ENCODE data around the gene CD248. TPM values are rescaled to one million over a fixed set of nuclear protein-coding genes. Genes with fewer than 3 reads are reported as not detected.
A peak's percentile ranks its signal among the peaks of the same experiment; 100 is the strongest.

The CD248 gene
- total RNA-seq, 1 donor = 107 TPM

GRCh38 chr11:66343176-66343575 is 26.3 kb upstream of the CD248 start:
- Histone ChIP-seq H3K4me3 (ENCODE audit: insufficient read depth, low read length) (no peak overlapping the region), H4K20me1 (ENCODE audit: insufficient read depth, low read length) (peaks cover 7% of the 10 kb centered on the region), H3K9me3 (ENCODE audit: low read depth, low read length) (no peaks in the 10 kb centered on the region), H3K4me1 (ENCODE audit: insufficient read depth, low read length) (peaks cover 30% of the 10 kb centered on the region), H3K4me2 (ENCODE audit: insufficient read depth, low read length) (no peak overlapping the region), H3K79me2 (ENCODE audit: insufficient read depth, low read length) (peaks cover 40% of the 10 kb centered on the region), H3K27ac (ENCODE audit: low read depth, low read length) (no peak overlapping the region), H2AFZ (ENCODE audit: low read length) (no peak overlapping the region), H3K27me3 (ENCODE audit: insufficient read depth, low read length) (no peaks in the 10 kb centered on the region), H3K36me3 (ENCODE audit: insufficient read depth, low read length) (peaks cover 38% of the 10 kb centered on the region)
- TF ChIP-seq CTCF (IDR thresholded peaks at IDR 0.05; ENCODE audit: extremely low read depth, low read depth, low read length) = no peak
- no peak for DNase-seq (ENCODE audit: insufficient read length, low spot score, missing footprints)

GRCh38 chr11:66341502-66342126 is 24.8 kb upstream of the CD248 start:
- no peaks in the 10 kb centered on the region for H3K9me3 ChIP-seq (ENCODE audit: low read depth, low read length)
- H3K4me3 ChIP-seq (ENCODE audit: insufficient read depth, low read length) = no peak overlapping the region
- peak; percentile 58 for DNase-seq (ENCODE audit: insufficient read length, low spot score, missing footprints)
- H4K20me1 ChIP-seq (ENCODE audit: insufficient read depth, low read length) = peaks cover 11% of the 10 kb centered on the region
- no peaks in the 10 kb centered on the region for H3K27me3 ChIP-seq (ENCODE audit: insufficient read depth, low read length)
- TF ChIP-seq CTCF (IDR thresholded peaks at IDR 0.05; ENCODE audit: extremely low read depth, low read depth, low read length) = no peak
- no peak overlapping the region for H3K4me2 ChIP-seq (ENCODE audit: insufficient read depth, low read length)
- H2AFZ ChIP-seq (ENCODE audit: low read length) = no peak overlapping the region
- H3K27ac ChIP-seq (ENCODE audit: low read depth, low read length) = no peak overlapping the region
- peaks cover 45% of the 10 kb centered on the region for H3K36me3 ChIP-seq (ENCODE audit: insufficient read depth, low read length)
- peaks cover 37% of the 10 kb centered on the region for H3K79me2 ChIP-seq (ENCODE audit: insufficient read depth, low read length)
- peaks cover 43% of the 10 kb centered on the region for H3K4me1 ChIP-seq (ENCODE audit: insufficient read depth, low read length)

GRCh38 chr11:66340596-66341501 is 24.0 kb upstream of the CD248 start:
- no peak overlapping the region for H3K4me2 ChIP-seq (ENCODE audit: insufficient read depth, low read length)
- peaks cover 45% of the 10 kb centered on the region for H3K36me3 ChIP-seq (ENCODE audit: insufficient read depth, low read length)
- H3K79me2 ChIP-seq (ENCODE audit: insufficient read depth, low read length) = peaks cover 33% of the 10 kb centered on the region
- H3K9me3 ChIP-seq (ENCODE audit: low read depth, low read length) = no peaks in the 10 kb centered on the region
- no peak overlapping the region for H3K4me3 ChIP-seq (ENCODE audit: insufficient read depth, low read length)
- DNase-seq (ENCODE audit: insufficient read length, low spot score, missing footprints) = no peak
- no peak overlapping the region for H3K27ac ChIP-seq (ENCODE audit: low read depth, low read length)
- no peaks in the 10 kb centered on the region for H3K27me3 ChIP-seq (ENCODE audit: insufficient read depth, low read length)
- no peak for TF ChIP-seq CTCF (IDR thresholded peaks at IDR 0.05; ENCODE audit: extremely low read depth, low read depth, low read length)
- peaks cover 41% of the 10 kb centered on the region for H3K4me1 ChIP-seq (ENCODE audit: insufficient read depth, low read length)
- peaks cover 11% of the 10 kb centered on the region for H4K20me1 ChIP-seq (ENCODE audit: insufficient read depth, low read length)
- no peak overlapping the region for H2AFZ ChIP-seq (ENCODE audit: low read length)
